ENCODE measurements around the gene RGMB. TPM values are rescaled to one million over a fixed set of nuclear protein-coding genes. Genes with fewer than 3 reads are reported as not detected.

Gene RGMB
- total and polyA plus RNA-seq, 2 experiments from 2014 or later, result 145 to 201 TPM

GRCh38 chr5:98784411-98784810, 10.9 kb downstream of the RGMB start:
- H3K79me2 ChIP-seq (ENCODE audit: insufficient read depth), result peaks cover 100% of the 10 kb centered on the region
- H3K27ac ChIP-seq, result peak overlapping the region; percentile 40
- H4K20me1 ChIP-seq (ENCODE audit: insufficient read depth), result peaks cover 88% of the 10 kb centered on the region
- DNase-seq, result peak; percentile 23
- H3K9me2 ChIP-seq (ENCODE audit: insufficient read depth), result no peaks in the 10 kb centered on the region
- H3K9ac ChIP-seq, result peak overlapping the region; percentile 52; the same call in 1 of the 2 replicates
- peaks cover 93% of the 10 kb centered on the region for H3K4me1 ChIP-seq (ENCODE audit: insufficient read depth)
- H3K4me2 ChIP-seq (ENCODE audit: unreplicated experiment), result peak overlapping the region; percentile 53
- in situ Hi-C loops (cut with MboI), result loop anchor here (25.0 kb wide), 1 partner anchor 1247 kb away; no protein-coding TSS in a partner anchor
- peaks cover 94% of the 10 kb centered on the region for H3K36me3 ChIP-seq (ENCODE audit: low read depth)
- TF ChIP-seq EZH2 (IDR thresholded peaks at IDR 0.05; ENCODE audit: insufficient read depth, poor library complexity, severe bottlenecking) (no peak), EZH2phosphoT487 (IDR thresholded peaks at IDR 0.05; ENCODE audit: insufficient read depth, low read depth) (no peak)
- H2AFZ ChIP-seq, result no peak overlapping the region
- H3K9me3 ChIP-seq (ENCODE audit: low read depth), result no peaks in the 10 kb centered on the region
- peak overlapping the region; percentile 99 for H3K4me3 ChIP-seq
- no peaks in the 10 kb centered on the region for H3K27me3 ChIP-seq (replicated peaks; ENCODE audit: insufficient read depth)
- H3F3A ChIP-seq (ENCODE audit: insufficient read depth), result peaks cover 98% of the 10 kb centered on the region

- Histone ChIP-seq H3K4me2 (ENCODE audit: unreplicated experiment) (peak overlapping the region; percentile 53), H3K4me3 (peak overlapping the region; percentile 99), H3K4me1 (ENCODE audit: insufficient read depth) (peaks cover 93% of the 10 kb centered on the region), H3K9me3 (ENCODE audit: low read depth) (no peaks in the 10 kb centered on the region), H2AFZ (no peak overlapping the region), H3K36me3 (ENCODE audit: low read depth) (peaks cover 94% of the 10 kb centered on the region), H3K9me2 (ENCODE audit: insufficient read depth) (no peaks in the 10 kb centered on the region), H3F3A (ENCODE audit: insufficient read depth) (peaks cover 98% of the 10 kb centered on the region), H3K27me3 (replicated peaks; ENCODE audit: insufficient read depth) (no peaks in the 10 kb centered on the region), H3K27ac (peak overlapping the region; percentile 40), H3K9ac (peak overlapping the region; percentile 52), H3K79me2 (ENCODE audit: insufficient read depth) (peaks cover 100% of the 10 kb centered on the region), H4K20me1 (ENCODE audit: insufficient read depth) (peaks cover 88% of the 10 kb centered on the region)
- DNase-seq, result no peak
- WGBS, 2 experiments (ENCODE audit: low coverage in 1 of 2, low lambda C conversion rate in 2 of 2, missing lambda C conversion rate in 2 of 2), result 53 to 57% methylated on average over 3 of the region's 3 CpGs
- TF ChIP-seq EZH2phosphoT487 (IDR thresholded peaks at IDR 0.05; ENCODE audit: insufficient read depth, low read depth) (no peak), EZH2 (IDR thresholded peaks at IDR 0.05; ENCODE audit: insufficient read depth, poor library complexity, severe bottlenecking) (no peak)
- in situ Hi-C loops (cut with MboI), result loop anchor here (25.0 kb wide), 1 partner anchor 1248 kb away; no protein-coding TSS in a partner anchor
These were observed 11.8 kb downstream of the RGMB start for GRCh38 chr5:98785244-98785643.

- Histone ChIP-seq H2AFZ (no peak overlapping the region), H3K36me3 (ENCODE audit: low read depth) (peaks cover 95% of the 10 kb centered on the region), H3K79me2 (ENCODE audit: insufficient read depth) (peaks cover 100% of the 10 kb centered on the region), H3K9me3 (ENCODE audit: low read depth) (no peaks in the 10 kb centered on the region), H3K4me2 (ENCODE audit: unreplicated experiment) (peak overlapping the region; percentile 53), H3K9ac (peak overlapping the region; percentile 52; the same call in 1 of the 2 replicates), H3K27me3 (replicated peaks; ENCODE audit: insufficient read depth) (no peaks in the 10 kb centered on the region), H3K4me1 (ENCODE audit: insufficient read depth) (peaks cover 91% of the 10 kb centered on the region), H3K27ac (peak overlapping the region; percentile 40; the same call in 1 of the 2 replicates), H3K4me3 (peak overlapping the region; percentile 99), H3K9me2 (ENCODE audit: insufficient read depth) (no peaks in the 10 kb centered on the region), H3F3A (ENCODE audit: insufficient read depth) (peaks cover 99% of the 10 kb centered on the region), H4K20me1 (ENCODE audit: insufficient read depth) (peaks cover 89% of the 10 kb centered on the region)
- TF ChIP-seq EZH2 (IDR thresholded peaks at IDR 0.05; ENCODE audit: insufficient read depth, poor library complexity, severe bottlenecking) (no peak), EZH2phosphoT487 (IDR thresholded peaks at IDR 0.05; ENCODE audit: insufficient read depth, low read depth) (no peak)
- in situ Hi-C loops (cut with MboI), result loop anchor here (25.0 kb wide), 1 partner anchor 1249 kb away; no protein-coding TSS in a partner anchor
- WGBS, 2 experiments (ENCODE audit: low coverage in 1 of 2, low lambda C conversion rate in 2 of 2, missing lambda C conversion rate in 2 of 2), result 37 to 46% methylated on average over 4 of the region's 4 CpGs
- peak; percentile 53 for DNase-seq
These were observed 12.9 kb downstream of the RGMB start for GRCh38 chr5:98786191-98786853.

GRCh38 chr5:98787131-98787719, 13.8 kb downstream of the RGMB start:
- H3F3A ChIP-seq (ENCODE audit: insufficient read depth), result peaks cover 98% of the 10 kb centered on the region
- peak overlapping the region; percentile 52 for H3K9ac ChIP-seq
- DNase-seq, result peak; percentile 15
- peak overlapping the region; percentile 53 for H3K4me2 ChIP-seq (ENCODE audit: unreplicated experiment)
- 0 out of 2 replicates have a peak overlapping the region, but pooled peaks have one; percentile 5 for H3K4me3 ChIP-seq
- in situ Hi-C loops (cut with MboI), result loop anchor here (25.0 kb wide), 1 partner anchor 1250 kb away; no protein-coding TSS in a partner anchor
- 61 to 62% methylated on average over 5 of the region's 5 CpGs for WGBS, 2 experiments (ENCODE audit: low coverage in 1 of 2, low lambda C conversion rate in 2 of 2, missing lambda C conversion rate in 2 of 2)
- H4K20me1 ChIP-seq (ENCODE audit: insufficient read depth), result peaks cover 97% of the 10 kb centered on the region
- H3K4me1 ChIP-seq (ENCODE audit: insufficient read depth), result peaks cover 91% of the 10 kb centered on the region
- H3K27me3 ChIP-seq (replicated peaks; ENCODE audit: insufficient read depth), result no peaks in the 10 kb centered on the region
- H3K9me2 ChIP-seq (ENCODE audit: insufficient read depth), result no peaks in the 10 kb centered on the region
- peaks cover 94% of the 10 kb centered on the region for H3K36me3 ChIP-seq (ENCODE audit: low read depth)
- TF ChIP-seq EZH2 (IDR thresholded peaks at IDR 0.05; ENCODE audit: insufficient read depth, poor library complexity, severe bottlenecking) (no peak), EZH2phosphoT487 (IDR thresholded peaks at IDR 0.05; ENCODE audit: insufficient read depth, low read depth) (no peak)
- no peaks in the 10 kb centered on the region for H3K9me3 ChIP-seq (ENCODE audit: low read depth)
- peaks cover 100% of the 10 kb centered on the region for H3K79me2 ChIP-seq (ENCODE audit: insufficient read depth)
- H2AFZ ChIP-seq, result no peak overlapping the region
- peak overlapping the region; percentile 40 for H3K27ac ChIP-seq
